CD1c-positive myeloid dendritic cell (primary cell): Measurements from ENCODE around the gene BRWD1.

Source experiments
- DNase-seq: peaks from one replicate; pipeline ENCODE4 v3.0.0-alpha.2; 2016; ENCODE audit errors: extremely low spot score

The BRWD1 gene

DNA sequence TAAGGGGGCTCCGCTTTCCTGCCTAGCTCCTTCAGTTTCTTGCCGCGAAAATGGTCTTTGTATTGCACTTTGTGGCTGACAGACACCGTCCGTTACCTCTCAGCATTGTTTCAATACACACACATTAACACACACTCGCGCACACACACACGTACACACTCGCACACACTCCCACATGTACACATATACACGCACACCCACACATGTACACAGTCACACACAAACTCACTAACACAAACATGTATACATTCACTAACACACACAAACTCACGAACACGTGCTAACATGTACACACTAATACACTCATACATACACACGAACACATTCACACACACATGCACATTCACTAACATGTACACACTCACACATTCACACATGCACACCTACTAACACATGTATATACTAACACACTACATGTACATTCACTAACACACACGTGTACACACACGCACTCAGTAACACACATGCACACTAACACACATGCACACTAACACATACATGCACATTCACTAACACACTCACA lies 179.1 kb downstream of the BRWD1 start:
- no peak for DNase-seq
